Right atrium auricular region (tissue), 2 donors: ENCODE results near the gene SH2D7. TPM values are rescaled to one million over a fixed set of nuclear protein-coding genes. Genes with fewer than 3 reads are reported as not detected.

Experiments used
- DNase-seq: peaks from one replicate; pipeline ENCODE4 v3.0.0-alpha.2; 2019; ENCODE audit warnings: low spot score
- H3K27ac ChIP-seq, 2 donors: fragments of 200-600 bp; sonication (generic); 1 replicate in 1 of 2; 2 replicates in 1 of 2; pipeline ENCODE4 v1.5.1; 2016 to 2019
- H3K27me3 ChIP-seq, 2 donors: fragments of 200-600 bp; sonication (generic); one replicate each; pipeline versions ENCODE4 v1.5.1 to v1.6.0; 2017 to 2019
- H3K36me3 ChIP-seq: fragments of 200-600 bp; sonication (generic); one replicate; pipeline ENCODE4 v1.5.1; 2016
- H3K4me1 ChIP-seq, 2 donors: fragments of 200-600 bp; sonication (generic); one replicate each; pipeline versions ENCODE4 v1.5.1 to v1.6.0; 2017 to 2019
- H3K4me3 ChIP-seq, 2 donors: fragments of 200-600 bp; sonication (generic); 1 replicate in 1 of 2; 2 replicates in 1 of 2; pipeline ENCODE4 v1.5.1; 2017 to 2019; ENCODE audit warnings: mild to moderate bottlenecking in 1 of 2, moderate library complexity in 1 of 2
- H3K9me3 ChIP-seq, 2 donors: fragments of 200-600 bp; sonication (generic); one replicate each; pipeline ENCODE4 v1.5.1; 2019
- total RNA-seq, 2 donors: library from RNA; depleted of rRNA; stranded (reverse); fragments of >200 nt; gene quantifications; one replicate each; pipeline ENCODE4 v1.1.0, GENCODE V29; 2016
- TF ChIP-seq, protein P1 (sequence below), 2 donors: fragments of 200-600 bp; sonication (generic); IDR thresholded peaks; one replicate each; pipeline ENCODE4 v1.5.1; 2019; ENCODE audit warnings: antibody characterized with exemption in 2 of 2

The SH2D7 gene
- total RNA-seq, 2 donors from 2014 or later, result not detected

DNA sequence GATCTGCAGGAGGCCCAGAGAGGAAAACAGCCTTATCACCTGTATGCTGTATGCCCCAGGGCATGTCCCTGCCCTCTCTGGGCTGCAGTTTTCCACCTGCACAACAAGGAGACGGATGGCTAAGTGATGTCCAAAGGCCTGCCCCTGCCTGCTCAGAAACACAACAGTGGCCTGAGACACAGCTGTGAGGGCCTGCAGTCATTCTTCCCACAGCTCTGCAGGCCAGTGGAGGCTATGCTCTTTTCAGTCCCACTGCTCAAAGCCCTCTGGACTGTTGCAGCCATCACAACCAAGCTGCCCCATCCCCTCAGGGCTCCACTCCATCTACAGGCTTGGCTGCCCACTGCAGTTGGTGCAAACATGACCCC is 9.6 kb upstream of the SH2D7 start:
- Histone ChIP-seq H3K27me3 (no peaks in the 10 kb centered on the region), H3K27ac (no peak overlapping the region), H3K4me1 (peaks cover 0 to 5% of the 10 kb centered on the region in 2 donors), H3K36me3 (no peaks in the 10 kb centered on the region), H3K9me3 (no peaks in the 10 kb centered on the region), H3K4me3 (no peak overlapping the region)
- TF ChIP-seq, protein P1, sequence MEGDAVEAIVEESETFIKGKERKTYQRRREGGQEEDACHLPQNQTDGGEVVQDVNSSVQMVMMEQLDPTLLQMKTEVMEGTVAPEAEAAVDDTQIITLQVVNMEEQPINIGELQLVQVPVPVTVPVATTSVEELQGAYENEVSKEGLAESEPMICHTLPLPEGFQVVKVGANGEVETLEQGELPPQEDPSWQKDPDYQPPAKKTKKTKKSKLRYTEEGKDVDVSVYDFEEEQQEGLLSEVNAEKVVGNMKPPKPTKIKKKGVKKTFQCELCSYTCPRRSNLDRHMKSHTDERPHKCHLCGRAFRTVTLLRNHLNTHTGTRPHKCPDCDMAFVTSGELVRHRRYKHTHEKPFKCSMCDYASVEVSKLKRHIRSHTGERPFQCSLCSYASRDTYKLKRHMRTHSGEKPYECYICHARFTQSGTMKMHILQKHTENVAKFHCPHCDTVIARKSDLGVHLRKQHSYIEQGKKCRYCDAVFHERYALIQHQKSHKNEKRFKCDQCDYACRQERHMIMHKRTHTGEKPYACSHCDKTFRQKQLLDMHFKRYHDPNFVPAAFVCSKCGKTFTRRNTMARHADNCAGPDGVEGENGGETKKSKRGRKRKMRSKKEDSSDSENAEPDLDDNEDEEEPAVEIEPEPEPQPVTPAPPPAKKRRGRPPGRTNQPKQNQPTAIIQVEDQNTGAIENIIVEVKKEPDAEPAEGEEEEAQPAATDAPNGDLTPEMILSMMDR (IDR thresholded peaks at IDR 0.05), result no peak
- no peak for DNase-seq

DNA sequence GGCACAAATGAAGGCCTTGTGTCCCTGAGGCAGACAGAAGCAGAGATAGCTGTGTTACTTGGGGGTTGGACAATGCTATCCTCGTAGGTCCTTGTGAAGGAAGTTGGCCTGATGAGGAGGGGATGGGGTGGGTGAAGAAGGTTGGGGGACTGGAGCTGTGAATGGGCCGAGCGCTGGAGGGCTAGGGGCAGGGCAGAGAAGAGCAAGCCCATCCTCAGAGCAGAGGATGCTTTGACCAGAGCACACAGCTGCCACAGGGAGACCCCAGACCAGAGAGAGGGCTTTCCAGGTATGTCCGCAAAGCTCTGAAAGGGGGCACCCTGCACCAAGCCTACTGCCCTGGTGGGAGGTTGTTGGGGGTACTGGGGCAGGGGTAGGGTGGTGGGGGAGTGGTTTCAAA is 9.2 kb upstream of the SH2D7 start:
- TF ChIP-seq, protein P1 (IDR thresholded peaks at IDR 0.05), result no peak
- Histone ChIP-seq H3K36me3 (no peaks in the 10 kb centered on the region), H3K4me3 (no peak overlapping the region), H3K9me3 (no peaks in the 10 kb centered on the region), H3K4me1 (peaks cover 0 to under 1% of the 10 kb centered on the region in 2 donors), H3K27ac (no peak overlapping the region), H3K27me3 (no peaks in the 10 kb centered on the region)
- DNase-seq, result no peak

DNA sequence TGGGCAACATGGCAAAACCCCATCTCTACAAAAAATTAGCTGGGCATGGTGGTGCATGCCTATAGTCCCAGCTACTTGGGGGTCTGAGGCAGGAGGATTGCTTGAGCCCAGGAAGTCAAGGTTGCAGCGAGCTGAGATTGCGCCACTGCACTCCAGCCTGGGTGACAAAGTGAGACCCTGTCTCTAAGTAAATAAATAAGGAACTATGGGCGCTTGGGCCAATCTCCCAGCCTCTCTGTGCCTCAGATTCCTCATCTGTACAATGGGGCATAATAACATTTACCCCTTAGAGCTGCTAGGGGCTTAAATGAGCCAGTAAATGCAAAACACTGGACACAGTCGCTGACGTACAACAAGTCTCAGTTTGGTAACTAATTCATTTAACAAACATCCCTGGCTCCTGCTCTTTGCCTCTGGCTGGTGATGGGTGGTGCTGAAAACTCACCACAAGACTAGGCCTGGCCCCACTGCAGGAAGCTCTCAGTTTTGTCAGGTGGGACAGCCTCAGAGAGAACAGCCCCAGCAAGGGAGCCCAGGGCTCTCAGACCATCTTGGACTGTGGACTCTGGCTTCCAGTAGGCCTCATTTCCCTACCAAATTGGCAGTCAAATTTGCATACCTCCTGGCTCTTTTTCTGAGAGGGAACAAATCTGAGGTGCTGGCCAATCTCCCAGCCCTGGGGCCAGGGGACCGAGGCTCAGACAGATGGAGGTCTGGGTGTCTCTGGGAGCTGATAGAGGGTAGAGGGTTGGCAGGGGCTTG is 8.5 kb upstream of the SH2D7 start:
- DNase-seq, result no peak
- Histone ChIP-seq H3K36me3 (no peaks in the 10 kb centered on the region), H3K9me3 (no peaks in the 10 kb centered on the region), H3K4me3 (no peak overlapping the region), H3K27ac (no peak overlapping the region), H3K4me1 (no peaks in the 10 kb centered on the region), H3K27me3 (no peaks in the 10 kb centered on the region)
- TF ChIP-seq, protein P1 (IDR thresholded peaks at IDR 0.05), result no peak

DNA sequence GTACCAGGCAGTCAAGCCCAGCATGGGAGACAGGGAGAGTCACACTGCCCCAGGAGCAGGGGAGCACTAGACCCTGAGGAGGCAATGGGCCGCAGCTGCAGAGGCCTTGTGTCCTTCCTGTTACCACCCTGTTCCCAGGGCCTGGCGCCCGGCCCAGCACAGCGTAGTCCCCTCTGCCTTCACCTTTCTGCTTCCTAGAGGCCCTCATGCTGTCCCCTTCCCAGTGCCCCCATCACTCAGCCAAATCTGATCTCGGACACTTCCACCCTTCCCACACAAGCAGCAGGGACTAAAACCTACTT is 8.0 kb upstream of the SH2D7 start:
- DNase-seq, result no peak
- Histone ChIP-seq H3K4me3 (no peak overlapping the region), H3K27ac (no peak overlapping the region), H3K4me1 (no peaks in the 10 kb centered on the region), H3K36me3 (no peaks in the 10 kb centered on the region), H3K9me3 (no peaks in the 10 kb centered on the region), H3K27me3 (no peaks in the 10 kb centered on the region)
- TF ChIP-seq, protein P1 (IDR thresholded peaks at IDR 0.05), result no peak

DNA sequence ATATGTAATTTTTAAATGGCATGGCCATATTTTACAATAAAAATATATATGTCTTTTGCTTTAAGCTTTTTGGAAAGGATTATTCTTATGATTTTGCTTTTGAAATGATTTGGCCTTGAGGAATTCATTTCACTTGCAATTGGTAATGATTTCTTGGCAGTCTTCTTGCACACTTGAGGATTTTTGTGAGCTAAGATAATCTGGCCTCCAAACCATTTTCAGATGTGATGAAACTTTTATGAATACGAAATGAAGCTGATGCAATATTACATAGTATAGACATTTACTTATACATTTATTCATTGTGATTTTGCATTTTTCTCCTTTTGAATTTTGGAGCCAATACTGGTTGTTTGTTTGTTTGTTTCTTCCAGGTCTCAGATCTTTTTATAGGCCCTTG is 6.4 kb upstream of the SH2D7 start:
- TF ChIP-seq, protein P1 (IDR thresholded peaks at IDR 0.05), result no peak

More for the DNA sequence above, 6.4 kb upstream of the SH2D7 start:
- DNase-seq, result no peak
- H3K9me3 ChIP-seq, result no peaks in the 10 kb centered on the region
- no peak overlapping the region for H3K4me3 ChIP-seq
- H3K27ac ChIP-seq, result no peak overlapping the region
- H3K36me3 ChIP-seq, result no peaks in the 10 kb centered on the region
- H3K4me1 ChIP-seq, result no peaks in the 10 kb centered on the region
- H3K27me3 ChIP-seq, result no peaks in the 10 kb centered on the region
